NCI-H524 (cell line): Measurements from ENCODE around the gene CPPED1.
"Not testable (repeated sequence)": the region's sequence is repeated elsewhere in the genome, so short reads cannot be mapped to it uniquely, and the experiment has no call there.

Experiments used
- DNase-seq, 2 experiments: peaks; one replicate each; lab custom pipeline; 2025; lab: John Stamatoyannopoulos, UW

Gene CPPED1

DNA sequence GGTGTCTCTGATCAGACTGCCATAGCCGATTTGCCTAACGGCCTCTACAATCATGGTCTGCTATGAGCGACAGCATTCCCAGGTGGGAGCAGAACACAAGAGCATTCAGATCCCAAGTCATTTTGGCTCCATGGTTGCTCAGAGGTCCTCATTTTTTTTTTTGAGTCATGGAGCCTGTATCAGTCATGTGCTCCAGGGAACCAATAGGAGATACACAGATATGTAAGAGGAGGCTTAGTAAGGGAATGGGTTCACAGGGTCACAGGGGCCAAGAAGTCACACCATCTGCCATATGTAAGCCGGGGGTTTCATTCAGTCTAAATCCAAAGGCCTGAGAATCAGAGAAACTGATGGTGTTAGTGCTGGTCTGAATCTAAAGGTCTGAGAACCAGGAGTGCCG is 36.8 kb downstream of the CPPED1 start:
- no peak for DNase-seq

DNA sequence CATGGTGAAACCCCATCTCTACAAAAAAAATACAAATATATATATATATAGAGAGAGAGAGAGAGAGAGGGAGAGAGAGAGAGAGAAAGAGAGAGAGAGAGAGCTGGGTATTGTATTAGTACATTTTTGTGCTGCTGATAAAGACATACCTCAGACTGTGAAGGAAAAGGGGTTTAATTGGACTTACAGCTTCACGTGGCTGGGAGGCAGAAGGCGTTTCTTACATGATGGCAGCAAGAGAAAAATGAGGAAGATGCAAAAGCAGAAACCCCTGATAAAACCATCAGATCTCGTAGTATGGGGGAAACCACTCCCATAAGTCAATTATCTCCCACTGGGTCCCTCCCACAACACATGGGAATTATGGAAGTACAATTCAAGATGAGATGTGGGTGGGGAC is 37.5 kb downstream of the CPPED1 start:
- DNase-seq: not testable (repeated sequence)

DNA sequence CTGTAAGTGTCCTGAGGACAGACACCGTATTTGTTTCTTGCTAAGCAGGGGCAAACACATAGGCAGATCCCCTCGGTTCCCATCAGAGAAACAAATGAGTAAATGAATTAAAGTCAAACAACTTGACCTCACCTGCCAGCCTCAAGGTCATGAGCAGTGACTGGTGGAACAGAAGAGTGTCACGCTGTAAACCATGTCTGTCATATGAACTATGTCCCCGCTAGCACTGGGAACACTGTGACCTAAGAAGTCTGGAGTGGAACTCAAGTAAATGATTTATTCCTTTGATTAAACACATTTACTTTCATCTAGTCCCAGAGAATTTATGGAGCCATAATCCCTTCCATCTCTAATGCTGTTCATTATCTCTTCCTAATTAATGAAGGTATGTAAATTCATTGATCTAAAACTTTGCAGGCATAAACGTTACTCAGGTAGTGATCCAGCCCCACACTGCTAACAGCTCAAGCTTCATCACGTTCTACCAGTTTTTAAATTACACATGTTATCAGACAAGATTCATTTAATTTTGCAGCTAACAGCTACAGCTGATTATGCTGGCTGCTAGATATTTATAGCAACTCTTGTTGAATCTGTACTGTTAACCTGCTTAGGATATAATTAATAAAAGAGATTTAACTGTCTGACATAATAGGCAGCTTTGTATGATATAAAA is 38.7 kb downstream of the CPPED1 start:
- DNase-seq: no peak

DNA sequence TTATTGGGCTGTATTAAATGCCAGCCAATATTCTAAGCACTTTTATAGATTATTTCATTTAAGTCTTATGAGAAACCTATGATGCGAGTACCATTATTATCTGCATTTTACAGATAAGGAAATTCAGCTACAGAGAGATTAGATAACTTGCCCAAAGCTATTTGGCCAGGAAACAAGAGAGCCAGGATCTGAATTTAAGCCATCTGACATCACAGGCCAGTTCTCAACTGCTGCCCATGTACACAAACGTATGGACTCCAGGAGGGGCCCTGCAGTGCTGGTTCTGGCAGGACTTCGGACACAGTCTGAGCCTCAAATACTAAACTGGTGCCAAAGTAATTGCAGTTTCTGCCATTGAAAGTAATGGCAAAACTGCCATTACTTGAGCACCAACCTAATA is 40.2 kb downstream of the CPPED1 start:
- no peak for DNase-seq

DNA sequence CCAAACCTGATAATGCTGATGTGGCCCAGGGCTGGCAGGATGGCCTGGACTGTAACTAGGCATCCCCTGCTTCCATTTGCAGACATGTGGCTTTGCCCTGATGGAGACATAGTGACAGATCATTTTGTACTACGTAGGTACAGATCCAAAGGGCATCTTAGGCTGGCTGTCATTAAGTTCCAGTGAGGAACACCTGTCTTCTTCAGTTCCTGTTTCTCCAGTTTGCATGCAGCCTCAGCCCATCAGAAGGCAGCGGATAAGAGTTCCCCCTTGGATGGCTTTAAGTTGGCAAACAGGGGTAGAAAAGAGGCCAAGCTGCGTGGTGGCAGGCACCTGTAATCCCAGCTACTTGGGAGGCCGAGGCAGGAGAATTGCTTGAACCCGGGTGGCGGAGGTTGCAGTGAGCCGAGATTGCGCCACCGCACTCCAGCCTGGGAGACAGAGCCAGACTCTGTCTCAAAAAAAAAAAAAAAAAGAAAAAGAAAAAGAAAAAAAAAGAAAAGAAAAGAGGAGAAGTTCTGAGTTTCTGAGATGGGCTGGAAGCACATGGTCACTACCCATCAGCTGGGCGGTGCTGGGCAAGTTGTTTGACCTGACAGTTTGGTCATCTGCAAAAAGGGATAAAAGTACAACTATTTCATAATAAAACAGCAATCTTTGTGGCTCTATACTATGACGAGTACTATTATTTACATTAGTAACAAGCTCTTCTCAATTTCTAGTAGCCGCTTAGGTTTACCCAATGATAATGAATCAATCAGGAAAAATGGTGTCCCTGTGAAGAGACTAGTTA is 42.7 kb downstream of the CPPED1 start:
- DNase-seq: no peak

DNA sequence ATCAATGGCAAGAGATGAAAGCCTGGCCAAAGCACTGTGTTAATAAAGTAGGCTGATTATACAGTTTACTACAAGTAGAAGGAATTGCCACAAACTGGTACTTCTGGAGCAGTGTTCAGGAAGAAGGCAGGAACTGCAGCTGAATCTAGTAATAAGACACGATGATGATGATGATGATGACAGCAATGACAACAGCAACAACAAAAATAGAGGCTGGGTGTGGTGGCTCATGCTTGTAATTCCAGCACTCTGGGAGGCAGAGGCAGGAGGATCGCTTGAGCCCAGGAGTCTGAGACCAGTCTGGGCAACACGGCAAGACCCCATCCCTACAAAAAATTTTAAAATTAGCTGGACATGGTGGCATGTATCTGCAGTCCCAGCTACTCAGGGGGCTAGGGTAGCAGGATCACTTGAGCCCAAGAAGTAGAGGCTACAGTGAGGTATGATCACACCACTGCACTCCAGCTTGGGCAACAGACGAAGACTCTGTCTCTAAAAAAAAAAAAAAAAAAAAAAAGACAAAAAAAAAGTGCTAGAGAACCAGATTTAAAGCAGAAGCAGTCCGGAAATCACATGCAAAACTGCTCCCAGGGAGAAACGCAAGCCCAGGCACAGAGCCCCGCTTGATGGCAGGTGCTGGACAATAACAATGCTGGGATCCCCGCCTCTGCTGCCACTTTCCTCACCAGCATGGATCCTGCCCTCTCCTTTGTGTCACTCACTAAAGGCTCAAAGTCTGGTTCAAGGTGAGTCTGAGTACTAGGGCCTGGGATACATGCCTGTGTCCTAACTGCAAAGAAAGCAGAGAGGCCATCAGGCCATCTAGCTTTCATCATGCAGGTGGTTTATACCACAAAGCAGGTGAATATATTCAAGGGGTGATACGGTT is 44.8 kb downstream of the CPPED1 start:
- no peak for DNase-seq

DNA sequence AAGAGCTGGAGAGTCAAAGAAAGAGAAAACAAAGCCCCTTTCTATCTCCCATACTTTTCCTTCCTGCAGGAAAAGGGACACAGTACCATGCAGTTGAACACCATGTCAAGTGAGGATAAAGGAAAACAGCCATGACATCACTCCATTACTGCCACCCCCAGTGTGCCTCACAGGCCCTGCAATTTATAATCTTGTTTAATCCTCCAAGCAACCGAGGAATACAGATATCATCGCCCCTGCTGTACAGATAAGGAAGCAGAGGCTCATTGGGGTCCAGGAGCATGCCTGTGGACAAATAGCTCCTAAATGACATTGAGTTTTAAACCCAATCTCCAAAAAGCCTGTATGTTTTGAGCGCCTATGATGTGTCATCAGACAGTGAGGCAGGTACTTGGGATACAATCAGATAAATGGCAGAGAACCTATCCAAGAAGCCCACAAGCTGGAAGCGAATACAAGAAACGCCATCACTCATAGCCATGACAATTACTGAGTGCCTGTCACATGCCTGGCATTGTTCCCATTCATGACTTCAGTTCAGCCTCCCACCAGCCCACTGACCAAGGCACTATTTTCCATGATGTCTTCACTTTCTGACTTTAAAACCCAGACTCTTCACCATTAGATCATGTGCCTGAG is 45.5 kb downstream of the CPPED1 start:
- DNase-seq: peak; percentile 13 to 61

DNA sequence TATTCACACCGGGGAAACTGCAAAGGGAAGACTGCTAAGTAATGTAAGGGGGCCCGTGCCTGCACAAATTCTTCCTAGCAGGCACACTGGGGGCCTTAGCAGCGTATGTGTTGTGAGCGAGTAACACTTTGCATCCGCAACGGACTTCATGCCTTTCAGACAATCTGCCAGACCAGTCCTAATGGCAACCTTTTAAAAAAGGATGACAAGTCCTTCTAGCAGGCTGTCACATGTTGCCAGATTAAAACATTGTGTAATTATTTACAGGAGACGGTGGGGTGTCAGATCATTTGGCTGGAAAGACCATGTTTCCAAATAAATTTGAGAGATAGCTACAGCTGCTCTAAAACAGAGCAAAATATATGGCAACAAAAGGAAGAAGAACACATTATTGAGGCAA is 46.1 kb downstream of the CPPED1 start:
- DNase-seq: peak in 1 of 2 experiments; percentile 7

DNA sequence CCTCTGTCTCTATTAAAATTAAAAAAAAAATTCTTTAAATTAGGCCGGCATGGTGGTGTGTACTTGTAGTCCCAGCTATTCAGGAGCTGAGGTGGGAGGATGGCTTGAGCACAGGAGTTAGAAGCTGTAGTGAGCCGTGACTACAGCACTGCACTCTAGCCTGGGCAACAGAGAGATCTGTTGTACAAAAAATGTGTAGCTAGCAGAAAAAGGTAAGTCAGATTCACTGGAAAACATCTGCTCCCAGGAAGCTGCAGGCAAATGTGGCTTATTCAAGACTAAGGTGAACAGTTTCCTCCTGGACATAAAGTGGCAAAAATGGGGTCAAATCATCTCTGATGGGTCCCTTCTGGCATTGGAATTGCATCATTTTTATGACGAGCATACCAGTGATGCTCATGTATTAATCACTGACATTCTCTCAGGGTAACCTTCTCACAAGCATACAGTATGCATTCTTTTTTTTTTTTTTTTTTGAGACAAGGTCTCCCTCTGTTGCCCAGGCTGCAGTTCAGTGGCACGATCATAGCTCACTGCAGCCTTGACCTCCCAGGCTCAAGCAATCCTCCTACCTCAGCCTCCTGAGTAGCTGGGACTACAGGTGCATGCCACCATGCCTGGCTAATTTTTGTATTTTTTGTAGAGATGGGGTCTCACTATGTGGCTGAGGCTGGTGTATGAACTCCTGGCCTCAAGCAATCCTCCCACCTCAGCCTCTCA is 48.7 kb downstream of the CPPED1 start:
- no peak for DNase-seq

DNA sequence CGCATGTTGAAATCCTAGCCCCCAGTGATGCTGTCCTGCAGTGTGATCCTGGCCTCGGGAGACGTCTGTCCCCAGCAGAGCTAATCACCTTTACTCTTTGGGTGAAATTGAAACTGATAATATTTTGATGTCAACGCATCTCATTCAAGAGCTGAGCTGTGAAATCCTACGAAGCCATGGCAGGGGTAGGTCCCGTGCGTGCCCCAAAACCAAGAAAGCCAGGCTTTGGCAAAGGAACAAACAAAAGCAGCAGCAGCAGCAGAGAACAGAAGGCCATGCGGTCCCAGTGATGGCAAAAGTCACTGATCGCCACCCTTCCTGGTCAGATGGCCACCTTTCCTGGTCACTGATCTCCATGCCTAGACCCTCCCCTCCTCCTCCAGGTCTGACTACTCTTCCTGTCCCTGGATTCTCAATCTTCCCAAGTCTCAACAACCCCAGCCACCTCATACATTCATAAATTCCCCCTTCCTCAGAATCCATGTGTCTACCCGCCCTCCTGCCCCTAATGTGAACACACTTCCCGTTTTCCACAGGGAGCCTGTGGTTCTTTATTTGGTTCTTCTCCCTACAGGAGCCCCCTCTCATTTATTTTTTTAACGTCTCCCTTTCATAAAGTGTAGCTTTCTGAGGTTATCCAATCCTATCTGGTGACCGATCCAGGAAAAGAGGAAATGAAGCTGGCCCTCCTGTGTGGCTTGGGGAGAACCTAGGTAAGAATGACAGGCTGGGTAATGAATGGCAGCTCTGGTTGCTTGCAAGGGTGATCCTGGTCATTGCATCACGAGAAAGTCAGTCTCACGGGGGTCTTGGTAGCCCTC is 50.3 kb downstream of the CPPED1 start:
- DNase-seq: no peak

DNA sequence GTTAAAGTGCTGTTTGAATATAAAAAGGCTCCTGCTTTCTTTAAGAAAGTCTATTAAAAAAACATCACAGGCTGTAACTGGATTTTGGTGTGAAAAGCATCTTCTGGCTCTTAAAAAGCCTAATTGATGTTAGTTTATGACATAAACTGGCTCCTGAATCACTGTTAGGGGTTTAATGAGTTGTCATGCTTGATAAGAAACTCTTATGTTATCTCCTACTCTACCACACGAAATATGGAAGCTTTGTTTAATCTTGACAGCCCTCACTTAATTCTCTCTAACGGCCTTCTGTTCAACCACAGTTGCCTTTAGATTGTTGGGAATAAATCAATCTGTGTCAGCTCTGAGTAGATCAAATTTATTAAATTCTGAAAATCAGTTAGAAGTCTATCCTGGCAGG is 51.5 kb downstream of the CPPED1 start:
- peak in 1 of 2 experiments; percentile 37 for DNase-seq

DNA sequence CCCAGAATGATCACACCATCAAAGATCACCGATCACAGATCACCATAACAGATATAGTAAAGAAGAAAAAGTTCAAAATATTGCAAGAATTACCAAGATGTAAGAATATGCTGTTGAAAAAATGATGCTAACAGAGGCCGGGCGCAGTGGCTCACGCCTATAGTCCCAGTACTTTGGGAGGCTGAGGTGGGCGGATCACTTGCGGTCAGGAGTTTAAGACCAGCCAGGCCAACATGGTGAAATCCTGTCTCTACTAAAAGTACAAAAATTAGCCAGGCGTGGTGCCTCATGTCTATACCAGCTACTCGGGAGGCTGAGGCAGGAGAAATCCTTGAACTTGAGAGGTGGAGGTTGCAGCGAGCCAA is 53.2 kb downstream of the CPPED1 start:
- DNase-seq: no peak

DNA sequence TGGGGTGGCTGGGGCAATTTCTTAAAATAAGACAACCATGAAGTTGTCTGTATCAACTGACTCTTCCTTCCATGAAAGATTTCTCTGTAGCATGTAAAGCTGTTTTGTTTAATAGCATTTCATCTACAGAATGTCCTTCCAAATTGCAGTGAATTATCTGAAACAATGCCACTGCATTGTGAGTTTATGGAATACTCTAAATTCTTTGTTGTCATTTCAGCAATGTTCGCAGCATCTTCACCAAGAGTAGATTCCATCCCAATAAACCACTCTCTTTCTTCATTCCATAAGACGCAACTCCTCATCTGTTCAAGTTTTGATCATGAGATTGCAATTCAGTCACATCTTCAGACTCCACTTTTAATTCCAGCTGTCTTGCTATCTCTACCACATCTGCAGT is 54.6 kb downstream of the CPPED1 start:
- no peak for DNase-seq

DNA sequence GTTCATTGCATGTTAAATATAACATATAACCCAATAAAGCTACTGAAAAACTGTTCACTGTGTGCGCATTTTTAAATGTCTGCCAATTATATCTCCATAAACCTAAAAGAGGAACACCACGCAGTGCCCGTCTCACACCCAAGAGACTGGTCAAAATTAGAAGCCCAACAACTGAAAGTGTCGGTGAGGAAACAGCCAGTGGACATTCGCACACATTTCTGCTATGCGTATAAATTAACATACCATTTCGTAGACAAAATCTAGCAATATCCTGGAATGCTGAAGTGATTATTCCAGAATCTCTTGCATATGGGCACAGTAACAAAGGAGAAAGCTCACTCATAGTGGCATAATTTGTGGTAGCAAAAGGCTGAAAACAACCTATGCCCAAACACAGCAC is 55.9 kb downstream of the CPPED1 start:
- no peak for DNase-seq

DNA sequence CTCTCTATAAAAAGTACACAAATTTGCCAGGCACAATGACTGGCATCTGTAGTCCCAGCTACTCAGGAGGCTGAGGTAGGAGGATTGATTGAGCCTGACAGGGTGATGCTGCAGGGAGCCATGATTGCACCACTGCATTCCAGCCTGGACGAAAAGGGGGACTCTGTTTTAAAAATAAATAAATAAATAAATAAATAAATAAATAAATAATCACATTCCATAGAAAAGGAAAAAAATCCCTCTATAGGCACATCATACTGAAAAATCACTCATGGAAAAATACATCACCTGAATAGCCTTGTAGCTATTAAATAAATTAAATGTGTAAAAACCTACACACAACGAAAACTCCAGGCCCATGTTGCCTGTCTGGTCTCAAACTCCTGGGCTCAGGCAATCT is 56.4 kb downstream of the CPPED1 start:
- no peak for DNase-seq

DNA sequence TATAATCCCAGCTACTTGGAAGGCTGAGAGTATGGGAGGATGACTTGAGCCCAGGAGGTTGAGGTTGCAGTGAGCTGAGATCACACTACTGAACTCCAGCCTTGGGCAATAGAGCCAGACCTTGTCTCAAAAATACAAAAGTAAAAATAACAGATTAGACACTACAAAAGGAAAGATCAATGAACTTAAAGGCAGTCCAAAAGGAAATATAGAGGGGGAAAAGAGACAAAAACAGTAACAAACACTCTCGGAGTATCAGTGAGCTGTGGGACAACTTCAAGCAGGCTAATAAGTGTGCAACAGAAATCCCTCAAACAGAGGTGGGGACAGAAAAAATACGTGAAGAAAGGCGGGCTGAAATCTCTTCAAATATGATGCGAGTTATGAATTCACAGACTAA is 58.8 kb downstream of the CPPED1 start:
- no peak for DNase-seq

DNA sequence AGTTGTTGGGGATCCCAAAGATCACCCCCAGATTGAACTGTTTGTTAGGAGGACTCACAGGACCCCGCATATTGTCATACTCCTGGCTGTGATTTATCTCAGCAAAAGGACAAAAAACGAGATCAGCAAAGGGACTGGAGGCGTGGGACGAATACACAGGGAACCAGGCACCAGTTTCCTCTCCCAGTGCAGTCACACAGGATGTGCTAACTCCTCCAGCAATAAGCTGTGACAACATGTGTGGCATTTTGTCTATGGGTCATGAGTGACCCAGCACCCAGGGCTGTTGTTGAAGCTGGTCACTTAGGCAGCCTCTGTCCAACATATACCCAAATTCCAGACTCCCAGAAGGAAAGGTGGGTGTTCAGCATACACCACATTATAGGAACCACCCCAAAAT is 60.9 kb downstream of the CPPED1 start:
- no peak for DNase-seq

DNA sequence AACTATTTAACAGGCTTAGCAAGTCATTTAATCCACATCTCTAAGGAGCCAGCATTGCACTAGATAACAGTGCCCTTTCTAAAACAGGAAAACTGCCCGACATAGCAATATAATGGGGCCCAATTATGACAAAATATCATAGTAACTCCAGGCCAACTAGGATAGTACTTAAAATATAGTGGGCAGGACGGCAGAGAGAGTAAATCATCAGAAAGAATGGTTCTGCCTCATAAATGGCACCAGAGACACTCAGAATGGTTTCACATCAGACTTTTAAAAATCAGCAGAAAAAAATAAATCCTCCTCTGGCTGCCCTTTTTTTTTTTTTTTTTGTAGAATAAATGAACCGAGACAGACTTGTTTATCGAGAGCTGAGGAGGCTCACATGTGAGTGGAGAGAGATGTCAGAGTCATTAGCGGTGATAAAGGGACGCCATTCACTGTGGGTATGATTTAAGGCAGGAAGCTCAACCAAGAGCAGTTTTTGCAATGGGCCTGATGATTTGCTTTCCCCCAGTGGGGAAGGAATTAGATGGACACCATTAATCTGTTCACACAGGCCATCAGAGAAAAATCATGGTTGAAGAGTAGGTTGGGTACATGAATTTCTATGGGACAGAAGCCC is 62.6 kb downstream of the CPPED1 start:
- DNase-seq: no peak

DNA sequence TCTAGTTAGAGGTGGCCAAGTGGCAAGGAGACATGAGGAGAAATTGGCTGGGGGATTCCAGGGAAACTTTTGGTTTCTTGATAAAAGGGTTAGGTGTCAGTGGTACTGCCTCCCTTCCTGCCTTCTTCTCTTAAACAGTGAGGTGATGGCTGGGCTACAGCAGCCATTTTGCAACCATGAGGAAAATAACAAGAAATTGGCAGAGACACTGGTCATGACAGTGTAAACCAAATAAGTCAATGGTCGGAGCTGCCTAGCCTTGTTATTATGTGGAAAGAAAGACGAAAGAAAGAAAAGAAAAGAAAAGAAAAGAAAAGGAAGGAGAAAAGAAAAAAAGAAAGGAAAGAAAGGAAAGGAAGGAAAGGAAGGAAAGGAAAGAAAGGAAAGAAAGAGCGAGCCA is 63.9 kb downstream of the CPPED1 start:
- DNase-seq: no peak

DNA sequence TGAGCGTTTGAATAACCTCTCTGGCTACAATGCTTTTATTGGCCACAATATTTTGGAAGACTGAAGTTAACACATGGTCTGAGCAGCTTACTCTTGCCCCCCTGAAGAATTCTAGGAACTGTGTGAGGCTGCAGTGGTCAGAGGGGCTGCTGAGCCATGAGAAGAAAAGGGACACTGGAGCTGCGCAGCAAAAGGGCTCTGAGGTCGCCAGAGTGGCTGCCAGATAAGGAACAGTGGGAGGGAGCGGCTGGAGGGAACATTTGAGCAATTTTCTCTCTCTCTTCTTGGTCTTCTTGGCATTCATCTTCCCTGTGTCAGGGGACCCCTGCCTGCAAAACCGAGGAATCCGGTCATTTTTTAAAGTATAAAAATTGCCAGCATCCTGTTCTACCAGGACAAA is 66.1 kb downstream of the CPPED1 start:
- DNase-seq: no peak
